Gastrocnemius medialis (tissue), 4 donors: ENCODE data around the gene PTPRM.

Source experiments
- POLR2A ChIP-seq, 2 donors: fragments of 450-650 bp; IDR thresholded peaks; one replicate each; pipeline ENCODE4 v1.6.1; 2017; ENCODE audit warnings: antibody characterized with exemption in 2 of 2, mild to moderate bottlenecking in 2 of 2, moderate library complexity in 2 of 2
- TF ChIP-seq, protein P1 (sequence below), 5 experiments: fragments of 450-650 bp in 3 of 5; fragments of 200-600 bp in 2 of 5; sonication (generic) in 2 of 5; IDR thresholded peaks in 4 of 5; conservative IDR thresholded peaks in 1 of 5; 1 replicate in 4 of 5; 2 replicates in 1 of 5; pipeline ENCODE4 v1.5.1; 2016 to 2019; ENCODE audit warnings: antibody characterized with exemption in 5 of 5, mild to moderate bottlenecking in 3 of 5, moderate library complexity in 3 of 5

DNA sequence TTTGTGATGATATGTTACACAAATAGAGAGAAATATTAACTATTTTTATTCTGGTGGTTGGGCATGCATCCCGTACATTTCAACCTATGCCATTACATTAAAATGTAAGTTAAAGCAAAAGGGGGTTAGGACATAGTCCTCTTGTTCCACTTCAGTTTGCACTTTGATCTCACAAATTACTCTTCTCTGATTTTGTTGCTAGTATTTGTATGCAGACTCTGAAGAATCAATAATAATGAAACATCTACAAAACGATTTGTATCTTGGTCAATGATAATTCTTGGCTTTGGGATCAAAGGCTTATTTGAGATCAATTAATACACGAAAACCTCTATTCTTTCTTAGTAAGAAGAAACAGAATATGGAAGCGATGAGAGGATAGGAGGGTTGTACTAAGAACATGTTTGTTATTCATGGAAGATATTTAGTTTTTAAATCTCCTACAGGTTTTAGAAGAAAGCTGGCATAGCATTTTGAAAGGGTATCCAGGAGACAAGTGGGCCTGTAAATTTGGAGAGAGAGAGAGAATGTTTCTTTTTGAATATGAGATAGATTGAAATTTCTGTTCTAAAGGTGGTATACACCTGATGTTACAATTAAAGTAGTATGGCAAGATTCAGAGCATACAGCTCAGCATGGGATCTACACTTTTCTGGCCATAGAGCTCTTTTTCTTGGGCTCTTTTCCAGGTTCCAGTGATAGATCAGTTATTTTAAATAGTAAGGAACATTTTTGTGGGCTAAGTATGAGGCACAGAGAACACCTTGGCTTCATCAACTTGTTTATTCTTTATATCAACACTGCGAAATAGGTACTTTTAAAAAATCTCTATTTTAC, 347.9 kb downstream of the PTPRM start:
- TF ChIP-seq, protein P1, sequence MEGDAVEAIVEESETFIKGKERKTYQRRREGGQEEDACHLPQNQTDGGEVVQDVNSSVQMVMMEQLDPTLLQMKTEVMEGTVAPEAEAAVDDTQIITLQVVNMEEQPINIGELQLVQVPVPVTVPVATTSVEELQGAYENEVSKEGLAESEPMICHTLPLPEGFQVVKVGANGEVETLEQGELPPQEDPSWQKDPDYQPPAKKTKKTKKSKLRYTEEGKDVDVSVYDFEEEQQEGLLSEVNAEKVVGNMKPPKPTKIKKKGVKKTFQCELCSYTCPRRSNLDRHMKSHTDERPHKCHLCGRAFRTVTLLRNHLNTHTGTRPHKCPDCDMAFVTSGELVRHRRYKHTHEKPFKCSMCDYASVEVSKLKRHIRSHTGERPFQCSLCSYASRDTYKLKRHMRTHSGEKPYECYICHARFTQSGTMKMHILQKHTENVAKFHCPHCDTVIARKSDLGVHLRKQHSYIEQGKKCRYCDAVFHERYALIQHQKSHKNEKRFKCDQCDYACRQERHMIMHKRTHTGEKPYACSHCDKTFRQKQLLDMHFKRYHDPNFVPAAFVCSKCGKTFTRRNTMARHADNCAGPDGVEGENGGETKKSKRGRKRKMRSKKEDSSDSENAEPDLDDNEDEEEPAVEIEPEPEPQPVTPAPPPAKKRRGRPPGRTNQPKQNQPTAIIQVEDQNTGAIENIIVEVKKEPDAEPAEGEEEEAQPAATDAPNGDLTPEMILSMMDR (IDR thresholded peaks at IDR 0.05 in 4 of 5, conservative IDR thresholded peaks at IDR 0.05 in 1 of 5) = no peak
- no peak for TF ChIP-seq POLR2A (IDR thresholded peaks at IDR 0.05)
